HEK293 (cell line): ENCODE measurements around the gene EPHB1.

Experiments used
- CTCF ChIA-PET: fragments of 350-600 bp; formaldehyde crosslinking; extraction: SDS; loops from one replicate; lab custom pipeline; 2021; ENCODE audit warnings: antibody characterized with exemption; lab: Yijun Ruan, JAX
- POLR2A ChIA-PET: fragments of 300-600 bp; formaldehyde crosslinking; extraction: SDS; loops from one replicate; lab custom pipeline; 2020; ENCODE audit warnings: antibody characterized with exemption, inconsistent platforms; lab: Yijun Ruan, JAX
- H3K27ac ChIP-seq: fragments of 200-500 bp; sonication (Bioruptor generic); 2 replicates; pipeline ENCODE4 v1.5.1; 2014; ENCODE audit warnings: low read depth, low read length, control low read depth, inconsistent platforms; ENCODE audit errors: extremely low read depth
- H3K36me3 ChIP-seq, 2 experiments: fragments of 200-500 bp in 1 of 2; sonication (Bioruptor generic) in 1 of 2; 1 replicate in 1 of 2; 2 replicates in 1 of 2; pipeline ENCODE4 v1.5.1; 2014 to 2017; ENCODE audit warnings: inconsistent platforms in 2 of 2, low read length in 2 of 2; ENCODE audit not compliant: control insufficient read depth in 2 of 2, insufficient read depth in 1 of 2
- H3K4me1 ChIP-seq: fragments of 200-500 bp; sonication (Bioruptor generic); 2 replicates; pipeline ENCODE4 v1.5.1; 2014; ENCODE audit warnings: mild to moderate bottlenecking, low read length, inconsistent platforms; ENCODE audit not compliant: control insufficient read depth, insufficient read depth
- H3K4me3 ChIP-seq: 2 replicates; pipeline ENCODE4 v1.5.1; 2011; ENCODE audit warnings: low read depth, mild to moderate bottlenecking, control low read depth, low read length, moderate library complexity
- H3K9me3 ChIP-seq: fragments of 200-500 bp; sonication (Bioruptor generic); 2 replicates; pipeline ENCODE4 v1.5.1; 2014; ENCODE audit warnings: low read depth, low read length, inconsistent platforms; ENCODE audit not compliant: control insufficient read depth, insufficient read depth
- BCL11B ChIP-seq: fragments of 450-650 bp; formaldehyde crosslinking; IDR thresholded peaks from 2 replicates; pipeline ENCODE4 v1.5.1; 2016; ENCODE audit warnings: low read depth, missing biosample characterization, missing genetic modification characterization
- BCL6B ChIP-seq: fragments of 450-650 bp; formaldehyde crosslinking; IDR thresholded peaks from 2 replicates; pipeline ENCODE4 v1.5.1; 2017; ENCODE audit warnings: missing biosample characterization, missing genetic modification characterization
- KLF7 ChIP-seq: fragments of 450-650 bp; formaldehyde crosslinking; IDR thresholded peaks from 2 replicates; pipeline ENCODE4 v1.5.1; 2016; ENCODE audit warnings: missing biosample characterization, missing genetic modification characterization, borderline replicate concordance
- OVOL3 ChIP-seq: fragments of 450-650 bp; formaldehyde crosslinking; IDR thresholded peaks from 2 replicates; pipeline ENCODE4 v1.5.1; 2016; ENCODE audit warnings: missing biosample characterization, missing genetic modification characterization
- PBX3 ChIP-seq: sonication (generic); formaldehyde crosslinking; IDR thresholded peaks from 2 replicates; pipeline ENCODE4 v1.8.1; 2022; ENCODE audit warnings: mild to moderate bottlenecking, moderate library complexity, missing genetic modification reagents
- REPIN1 ChIP-seq: fragments of 450-650 bp; formaldehyde crosslinking; IDR thresholded peaks from 2 replicates; pipeline ENCODE4 v1.5.1; 2017; ENCODE audit warnings: missing biosample characterization, missing genetic modification characterization, low read depth
- SETDB1 ChIP-seq: IDR thresholded peaks from one replicate; pipeline ENCODE4 v1.6.1; 2017; ENCODE audit warnings: mild to moderate bottlenecking, low read length, moderate library complexity, mixed read lengths; ENCODE audit not compliant: insufficient read length
- ZBTB10 ChIP-seq: fragments of 450-650 bp; formaldehyde crosslinking; IDR thresholded peaks from 2 replicates; pipeline ENCODE4 v1.5.1; 2016; ENCODE audit warnings: missing biosample characterization, missing genetic modification characterization
- ZBTB7A ChIP-seq: fragments of 450-650 bp; formaldehyde crosslinking; IDR thresholded peaks from 2 replicates; pipeline ENCODE4 v1.5.1; 2016; ENCODE audit warnings: low read depth, missing biosample characterization, missing genetic modification characterization
- ZEB2 ChIP-seq: fragments of 450-650 bp; formaldehyde crosslinking; IDR thresholded peaks from 2 replicates; pipeline ENCODE4 v1.5.1; 2016; ENCODE audit warnings: missing biosample characterization, missing genetic modification characterization
- ZNF114 ChIP-seq: fragments of 450-650 bp; formaldehyde crosslinking; IDR thresholded peaks from 2 replicates; pipeline ENCODE4 v1.5.0; 2017; ENCODE audit warnings: missing biosample characterization, missing genetic modification characterization
- ZNF138 ChIP-seq: fragments of 450-650 bp; formaldehyde crosslinking; IDR thresholded peaks from 2 replicates; pipeline ENCODE4 v1.5.1; 2016; ENCODE audit warnings: missing biosample characterization, missing genetic modification characterization, borderline replicate concordance
- ZNF223 ChIP-seq: fragments of 450-650 bp; formaldehyde crosslinking; IDR thresholded peaks from 2 replicates; pipeline ENCODE4 v1.5.1; 2016; ENCODE audit warnings: missing biosample characterization, missing genetic modification characterization
- ZNF311 ChIP-seq: fragments of 450-650 bp; formaldehyde crosslinking; IDR thresholded peaks from 2 replicates; pipeline ENCODE4 v1.5.1; 2017; ENCODE audit warnings: missing biosample characterization, missing genetic modification characterization, borderline replicate concordance
- ZNF394 ChIP-seq: fragments of 450-650 bp; formaldehyde crosslinking; IDR thresholded peaks from 2 replicates; pipeline ENCODE4 v1.5.1; 2016; ENCODE audit warnings: missing biosample characterization, missing genetic modification characterization, mild to moderate bottlenecking, moderate library complexity, borderline replicate concordance
- ZNF571 ChIP-seq: fragments of 450-650 bp; formaldehyde crosslinking; IDR thresholded peaks from 2 replicates; pipeline ENCODE4 v1.5.0; 2017; ENCODE audit warnings: missing biosample characterization, missing genetic modification characterization
- ZNF580 ChIP-seq: fragments of 450-650 bp; formaldehyde crosslinking; IDR thresholded peaks from 2 replicates; pipeline ENCODE4 v1.5.1; 2016; ENCODE audit warnings: missing biosample characterization, missing genetic modification characterization
- ZNF585B ChIP-seq: fragments of 450-650 bp; formaldehyde crosslinking; IDR thresholded peaks from 2 replicates; pipeline ENCODE4 v1.5.1; 2016; ENCODE audit warnings: missing biosample characterization, missing genetic modification characterization
- ZNF596 ChIP-seq: fragments of 450-650 bp; IDR thresholded peaks from 2 replicates; pipeline ENCODE4 v1.5.0; 2018; ENCODE audit warnings: missing biosample characterization, mild to moderate bottlenecking, missing genetic modification characterization, moderate library complexity
- ZNF600 ChIP-seq: fragments of 450-650 bp; formaldehyde crosslinking; IDR thresholded peaks from 2 replicates; pipeline ENCODE4 v1.5.1; 2016; ENCODE audit warnings: missing biosample characterization, missing genetic modification characterization
- ZNF660 ChIP-seq: fragments of 450-650 bp; IDR thresholded peaks from 2 replicates; pipeline ENCODE4 v1.5.1; 2018; ENCODE audit warnings: missing biosample characterization, mild to moderate bottlenecking, missing genetic modification characterization
- ZNF776 ChIP-seq: fragments of 450-650 bp; formaldehyde crosslinking; IDR thresholded peaks from 2 replicates; pipeline ENCODE4 v1.5.0; 2017; ENCODE audit warnings: missing biosample characterization, missing genetic modification characterization, borderline replicate concordance
- ZNF777 ChIP-seq: fragments of 450-650 bp; formaldehyde crosslinking; IDR thresholded peaks from 2 replicates; pipeline ENCODE4 v1.5.1; 2017; ENCODE audit warnings: missing biosample characterization, missing genetic modification characterization, borderline replicate concordance

The EPHB1 gene

GRCh38 chr3:134992586-134992985 is 197.5 kb downstream of the EPHB1 start:
- Histone ChIP-seq H3K4me1 (no peaks in the 10 kb centered on the region), H3K36me3 (no peaks in the 10 kb centered on the region), H3K27ac (no peak overlapping the region)
- TF ChIP-seq PBX3 (CRISPR knock-in tag) (no peak), ZBTB10 (tag by site-specific recombination) (no peak)
- TF ChIP-seq, all 188 proteins: peak for 0
- Histone ChIP-seq H3K9me3 (no peaks in the 10 kb centered on the region), H3K4me3 (no peak overlapping the region)
- POLR2A ChIA-PET, result no interaction called here
- CTCF ChIA-PET, result no interaction called here

- POLR2A ChIA-PET, result no interaction called here
Measured at GRCh38 chr3:134993011-134993410, 198.0 kb downstream of the EPHB1 start.

GRCh38 chr3:134998158-134998557 is 203.1 kb downstream of the EPHB1 start:
- POLR2A ChIA-PET, result no interaction called here
- H3K27ac ChIP-seq, result no peak overlapping the region
- TF ChIP-seq ZEB2 (tag by site-specific recombination) (no peak), ZNF311 (no peak), ZNF777 (tag by site-specific recombination) (no peak)
- TF ChIP-seq, all 188 proteins: peak for 0
- Histone ChIP-seq H3K9me3 (no peaks in the 10 kb centered on the region), H3K36me3 (no peaks in the 10 kb centered on the region), H3K4me1 (no peaks in the 10 kb centered on the region), H3K4me3 (no peak overlapping the region)
- CTCF ChIA-PET, result no interaction called here

More at GRCh38 chr3:134993011-134993410, 198.0 kb downstream of the EPHB1 start:
- Histone ChIP-seq H3K4me3 (no peak overlapping the region), H3K4me1 (no peaks in the 10 kb centered on the region), H3K27ac (no peak overlapping the region), H3K9me3 (no peaks in the 10 kb centered on the region), H3K36me3 (no peaks in the 10 kb centered on the region)
- TF ChIP-seq OVOL3 (no peak), ZNF580 (tag by site-specific recombination) (no peak), REPIN1 (tag by site-specific recombination) (no peak), ZBTB7A (no peak), ZNF223 (tag by site-specific recombination) (no peak), BCL11B (no peak), KLF7 (tag by site-specific recombination) (no peak), ZNF660 (tag by site-specific recombination) (no peak), ZNF596 (tag by site-specific recombination) (no peak), ZNF585B (tag by site-specific recombination) (no peak)
- CTCF ChIA-PET, result no interaction called here

GRCh38 chr3:134998855-134999254 is 203.8 kb downstream of the EPHB1 start:
- Histone ChIP-seq H3K9me3 (no peaks in the 10 kb centered on the region), H3K4me1 (no peaks in the 10 kb centered on the region), H3K27ac (no peak overlapping the region), H3K4me3 (no peak overlapping the region), H3K36me3 (no peaks in the 10 kb centered on the region)
- no peak for TF ChIP-seq REPIN1 (tag by site-specific recombination)
- no peak for TF ChIP-seq BCL6B (tag by site-specific recombination)
- no peak for TF ChIP-seq ZNF138 (tag by site-specific recombination)
- TF ChIP-seq ZNF600 (tag by site-specific recombination), result no peak
- TF ChIP-seq ZNF571 (tag by site-specific recombination), result no peak
- no peak for TF ChIP-seq ZNF776 (tag by site-specific recombination)
- no peak for TF ChIP-seq ZNF114
- no peak for TF ChIP-seq SETDB1
- TF ChIP-seq ZNF394, result no peak
- CTCF ChIA-PET, result no interaction called here
- POLR2A ChIA-PET, result no interaction called here
